Bronchial epithelial cell (primary cell): ENCODE results near the gene DCDC1. TPM values are rescaled to one million over a fixed set of nuclear protein-coding genes. Genes with fewer than 3 reads are reported as not detected.

Experiments
- DNase-seq: peaks from one replicate; pipeline ENCODE4 v3.0.0-alpha.2; 2010; ENCODE audit warnings: low read depth
- FAIRE-seq: peaks from 2 replicates; lab custom pipeline; 2011; peaks lifted over from hg19 to GRCh38; lab: Jason Lieb, UNC
- H3K27me3 ChIP-seq: 2 replicates; pipeline ENCODE4 v1.5.1; 2011; ENCODE audit warnings: low read length; ENCODE audit not compliant: control insufficient read depth, insufficient read depth
- H3K36me3 ChIP-seq: 2 replicates; pipeline ENCODE4 v1.5.1; 2011; ENCODE audit warnings: low read length; ENCODE audit not compliant: control insufficient read depth, insufficient read depth
- H3K4me3 ChIP-seq: 2 replicates; pipeline ENCODE4 v1.5.1; 2011; ENCODE audit warnings: mild to moderate bottlenecking, low read depth, low read length, control low read depth
- total RNA-seq: library from RNA; depleted of rRNA; stranded (reverse); fragments of >200 nt; gene quantifications from 2 replicates; pipeline ENCODE4 v1.2.1, GENCODE V29; 2014
- TF ChIP-seq, protein P1 (sequence below): IDR thresholded peaks from 2 replicates; pipeline ENCODE4 v1.5.1; 2011; ENCODE audit warnings: mild to moderate bottlenecking, moderate library complexity, low read length, control low read depth, inconsistent platforms; ENCODE audit not compliant: insufficient read depth, severe bottlenecking

DCDC1 gene
- total RNA-seq, 1 donor from 2014 or later: not detected

DNA sequence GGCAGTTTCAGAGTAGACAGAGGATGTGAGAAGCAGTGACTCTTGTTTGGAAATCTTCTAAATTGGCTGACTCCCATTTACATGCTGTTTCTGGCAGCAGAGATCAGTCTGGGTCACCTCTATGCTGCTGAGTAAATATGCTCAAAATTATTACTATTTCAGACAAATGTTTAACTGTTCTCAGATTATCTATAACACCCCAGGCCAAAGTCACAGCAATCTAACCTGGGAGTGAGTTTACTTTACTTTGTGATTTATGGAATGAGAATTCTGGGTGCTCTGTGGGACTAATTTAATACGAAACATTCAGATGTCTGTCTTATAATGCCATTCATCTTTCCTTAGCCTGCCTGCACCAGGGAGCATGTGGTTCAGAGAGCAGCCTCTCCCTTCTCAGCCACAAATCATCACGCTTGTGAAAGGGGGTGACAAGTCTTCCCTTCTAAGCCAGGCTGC lies 500.9 kb downstream of the DCDC1 start:
- FAIRE-seq (no peak), DNase-seq (no peak)
- H3K36me3 ChIP-seq: no peaks in the 10 kb centered on the region
- TF ChIP-seq, protein P1, sequence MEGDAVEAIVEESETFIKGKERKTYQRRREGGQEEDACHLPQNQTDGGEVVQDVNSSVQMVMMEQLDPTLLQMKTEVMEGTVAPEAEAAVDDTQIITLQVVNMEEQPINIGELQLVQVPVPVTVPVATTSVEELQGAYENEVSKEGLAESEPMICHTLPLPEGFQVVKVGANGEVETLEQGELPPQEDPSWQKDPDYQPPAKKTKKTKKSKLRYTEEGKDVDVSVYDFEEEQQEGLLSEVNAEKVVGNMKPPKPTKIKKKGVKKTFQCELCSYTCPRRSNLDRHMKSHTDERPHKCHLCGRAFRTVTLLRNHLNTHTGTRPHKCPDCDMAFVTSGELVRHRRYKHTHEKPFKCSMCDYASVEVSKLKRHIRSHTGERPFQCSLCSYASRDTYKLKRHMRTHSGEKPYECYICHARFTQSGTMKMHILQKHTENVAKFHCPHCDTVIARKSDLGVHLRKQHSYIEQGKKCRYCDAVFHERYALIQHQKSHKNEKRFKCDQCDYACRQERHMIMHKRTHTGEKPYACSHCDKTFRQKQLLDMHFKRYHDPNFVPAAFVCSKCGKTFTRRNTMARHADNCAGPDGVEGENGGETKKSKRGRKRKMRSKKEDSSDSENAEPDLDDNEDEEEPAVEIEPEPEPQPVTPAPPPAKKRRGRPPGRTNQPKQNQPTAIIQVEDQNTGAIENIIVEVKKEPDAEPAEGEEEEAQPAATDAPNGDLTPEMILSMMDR: no peak
- H3K27me3 ChIP-seq: no peaks in the 10 kb centered on the region
- H3K4me3 ChIP-seq: no peak overlapping the region

DNA sequence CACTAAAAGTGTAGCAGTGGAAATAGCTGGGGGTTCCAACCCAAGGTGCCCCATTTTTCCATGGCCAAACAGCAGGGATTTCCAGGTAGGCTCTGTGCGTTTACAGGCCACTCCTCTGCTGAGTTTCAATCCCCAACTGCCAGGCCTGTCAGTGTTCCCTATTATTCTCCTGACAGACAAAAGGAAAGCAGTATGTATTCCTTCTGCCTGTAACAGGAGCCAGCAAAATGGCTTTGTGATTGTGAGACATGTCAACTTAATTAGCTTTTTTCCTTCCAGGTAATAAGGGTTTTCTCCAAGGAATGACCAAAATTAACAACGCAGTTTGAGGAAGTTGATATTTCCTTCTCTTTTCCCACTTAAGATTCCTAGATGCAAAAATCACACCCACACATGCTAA lies 506.3 kb downstream of the DCDC1 start:
- Histone ChIP-seq H3K36me3 (no peaks in the 10 kb centered on the region), H3K27me3 (no peaks in the 10 kb centered on the region), H3K4me3 (no peak overlapping the region)
- TF ChIP-seq, protein P1: no peak
- no peak for FAIRE-seq
- DNase-seq: no peak

DNA sequence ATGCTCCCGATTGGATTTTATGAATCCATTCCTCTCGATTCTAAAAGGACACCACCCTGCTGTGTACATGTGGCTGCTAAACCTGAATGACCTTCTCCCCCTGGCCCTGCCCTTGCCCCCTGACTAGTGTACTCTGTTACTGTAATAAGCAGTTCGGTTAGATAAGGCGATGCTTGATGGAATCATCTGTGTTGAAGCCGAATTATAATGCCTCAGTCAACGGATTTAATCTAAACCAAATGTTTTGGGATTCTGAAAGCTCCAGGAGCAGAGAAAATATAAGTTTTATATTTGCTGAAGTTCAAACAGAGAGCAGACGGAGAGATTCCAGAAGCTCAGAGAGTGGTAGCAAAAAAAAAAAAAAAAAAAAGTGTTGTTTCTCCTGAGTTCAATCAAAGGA lies 508.0 kb downstream of the DCDC1 start:
- TF ChIP-seq, protein P1: no peak
- Histone ChIP-seq H3K27me3 (no peaks in the 10 kb centered on the region), H3K36me3 (no peaks in the 10 kb centered on the region), H3K4me3 (no peak overlapping the region)
- DNase-seq (no peak), FAIRE-seq (no peak)

DNA sequence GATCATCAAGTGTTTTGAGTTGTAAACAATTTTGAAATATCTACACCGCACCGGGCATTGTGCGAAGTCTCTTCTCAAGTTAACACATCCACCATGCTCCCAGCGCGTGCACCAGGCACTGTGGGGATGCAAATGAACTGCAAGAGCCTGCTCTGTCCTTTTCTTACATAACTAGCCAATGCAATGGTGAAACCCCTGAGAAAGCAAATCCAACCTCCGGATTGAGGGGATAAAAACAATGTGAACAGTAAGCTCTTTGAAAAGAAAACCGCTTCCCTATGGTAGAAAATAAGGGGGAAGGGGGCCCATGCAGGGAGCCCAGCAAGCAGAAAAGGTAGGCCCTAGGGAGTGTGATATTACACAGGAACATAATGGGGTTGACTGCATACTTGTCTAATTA lies 508.5 kb downstream of the DCDC1 start:
- Histone ChIP-seq H3K27me3 (no peaks in the 10 kb centered on the region), H3K4me3 (no peak overlapping the region), H3K36me3 (no peaks in the 10 kb centered on the region)
- TF ChIP-seq, protein P1: no peak
- FAIRE-seq (no peak), DNase-seq (no peak)

DNA sequence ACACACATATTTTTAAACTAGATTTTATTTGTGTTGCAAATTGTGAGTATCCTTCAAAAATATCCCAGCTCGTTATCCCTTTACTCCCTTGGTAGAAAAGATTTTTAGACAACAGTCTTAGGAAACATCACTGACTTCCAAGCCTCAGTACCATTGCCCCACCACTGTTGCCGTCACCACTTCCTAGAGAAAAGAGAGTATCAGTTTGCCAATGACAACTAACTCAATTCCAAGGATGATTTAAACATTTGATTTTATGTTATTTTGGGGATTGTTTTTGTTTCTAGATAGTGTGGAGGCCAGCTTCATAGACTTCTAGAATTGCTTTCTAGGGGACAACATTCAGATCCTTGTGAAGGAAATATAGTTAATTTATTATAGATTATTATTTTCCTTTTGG lies 509.4 kb downstream of the DCDC1 start:
- TF ChIP-seq, protein P1: no peak
- H3K4me3 ChIP-seq: no peak overlapping the region
- DNase-seq (no peak), FAIRE-seq (no peak)
- no peaks in the 10 kb centered on the region for H3K27me3 ChIP-seq
- no peaks in the 10 kb centered on the region for H3K36me3 ChIP-seq

DNA sequence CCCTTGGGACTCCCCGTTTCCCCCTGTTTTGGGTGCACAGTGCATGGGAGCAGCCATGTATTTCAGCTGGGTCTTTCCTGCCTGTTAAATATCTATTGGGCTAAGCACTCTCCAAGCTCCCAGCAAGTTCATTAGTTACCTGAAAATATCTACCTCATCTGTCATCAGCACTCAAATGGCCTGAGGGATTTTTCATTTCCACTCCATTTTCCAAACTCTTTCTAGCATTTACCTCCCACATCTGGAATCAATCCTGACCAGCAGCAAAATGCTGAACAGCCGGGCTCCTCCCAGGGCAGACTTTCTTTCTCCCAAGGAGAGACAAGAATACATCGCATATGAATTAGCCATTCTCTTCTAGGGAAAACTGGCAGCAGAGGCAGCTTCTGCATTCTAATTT lies 509.9 kb downstream of the DCDC1 start:
- Histone ChIP-seq H3K36me3 (no peaks in the 10 kb centered on the region), H3K4me3 (no peak overlapping the region), H3K27me3 (no peaks in the 10 kb centered on the region)
- FAIRE-seq: no peak
- DNase-seq: no peak
- TF ChIP-seq, protein P1: no peak
